ENCODE results near the gene ZNF280A.

ZNF280A gene

GRCh38 chr22:22467112-22467511 is 53.0 kb downstream of the ZNF280A start:
- intact Hi-C loops (cut with DNase I; ENCODE audit: low total_unique reads): no loop called here
- no peaks in the 10 kb centered on the region for H3K36me3 ChIP-seq
- no peak overlapping the region for H3K4me3 ChIP-seq
- TF ChIP-seq, protein P1, sequence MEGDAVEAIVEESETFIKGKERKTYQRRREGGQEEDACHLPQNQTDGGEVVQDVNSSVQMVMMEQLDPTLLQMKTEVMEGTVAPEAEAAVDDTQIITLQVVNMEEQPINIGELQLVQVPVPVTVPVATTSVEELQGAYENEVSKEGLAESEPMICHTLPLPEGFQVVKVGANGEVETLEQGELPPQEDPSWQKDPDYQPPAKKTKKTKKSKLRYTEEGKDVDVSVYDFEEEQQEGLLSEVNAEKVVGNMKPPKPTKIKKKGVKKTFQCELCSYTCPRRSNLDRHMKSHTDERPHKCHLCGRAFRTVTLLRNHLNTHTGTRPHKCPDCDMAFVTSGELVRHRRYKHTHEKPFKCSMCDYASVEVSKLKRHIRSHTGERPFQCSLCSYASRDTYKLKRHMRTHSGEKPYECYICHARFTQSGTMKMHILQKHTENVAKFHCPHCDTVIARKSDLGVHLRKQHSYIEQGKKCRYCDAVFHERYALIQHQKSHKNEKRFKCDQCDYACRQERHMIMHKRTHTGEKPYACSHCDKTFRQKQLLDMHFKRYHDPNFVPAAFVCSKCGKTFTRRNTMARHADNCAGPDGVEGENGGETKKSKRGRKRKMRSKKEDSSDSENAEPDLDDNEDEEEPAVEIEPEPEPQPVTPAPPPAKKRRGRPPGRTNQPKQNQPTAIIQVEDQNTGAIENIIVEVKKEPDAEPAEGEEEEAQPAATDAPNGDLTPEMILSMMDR (IDR thresholded peaks at IDR 0.05): no peak
- H3K9me3 ChIP-seq: peaks cover 0 to 12% (median 11%) of the 10 kb centered on the region in 3 donors
- DNase-seq: no peak
- H3K27ac ChIP-seq: no peak overlapping the region
- H3K4me1 ChIP-seq: no peaks in the 10 kb centered on the region
- peaks cover 0 to 5% of the 10 kb centered on the region in 2 donors for H3K27me3 ChIP-seq

DNA sequence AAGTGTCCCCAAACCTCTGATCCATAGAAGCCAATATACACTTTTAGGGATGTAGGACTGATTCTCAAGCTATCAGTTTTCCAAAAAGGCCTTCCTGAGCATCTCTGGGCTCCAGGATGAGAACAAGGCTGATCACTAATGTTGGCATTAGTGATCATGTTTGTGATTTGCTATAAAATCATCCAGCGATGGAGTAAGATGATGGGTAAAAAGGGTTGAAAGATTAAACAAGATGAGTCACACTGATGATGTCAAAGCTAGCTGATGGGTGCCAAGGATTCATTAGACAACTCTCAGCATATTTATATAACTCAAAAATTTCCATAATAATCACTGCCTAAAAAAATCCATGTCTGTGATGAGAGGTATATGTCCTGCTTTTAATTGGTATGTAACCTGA is 54.3 kb downstream of the ZNF280A start:
- TF ChIP-seq, protein P1 (IDR thresholded peaks at IDR 0.05): no peak
- intact Hi-C loops (cut with DNase I; ENCODE audit: low total_unique reads): no loop called here

DNA sequence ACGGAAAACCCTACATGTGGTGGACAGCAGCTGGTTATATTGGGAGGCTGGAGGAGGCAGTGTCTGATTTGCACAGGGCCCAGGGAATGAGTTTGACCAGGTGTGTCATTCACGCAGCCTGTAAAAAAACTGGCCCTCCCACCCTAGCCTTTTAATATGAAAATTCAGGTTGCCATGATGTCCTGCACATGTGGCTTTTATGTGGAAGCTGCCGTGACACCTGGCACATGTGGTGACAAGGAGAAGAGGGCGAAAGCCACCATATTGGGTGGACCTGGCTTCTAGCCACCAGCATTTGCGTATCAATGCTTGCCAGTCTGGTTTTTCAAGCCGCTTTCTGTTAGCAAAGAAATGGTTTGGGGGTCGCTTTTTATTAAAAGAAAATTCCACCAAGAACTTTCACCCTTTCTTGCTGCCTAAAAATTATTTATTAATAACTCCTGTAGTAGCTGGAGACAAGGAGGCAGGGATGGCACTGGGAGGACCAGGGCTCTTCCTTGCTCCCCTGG is 54.9 kb downstream of the ZNF280A start:
- DNase-seq: no peak
- no peak overlapping the region for H3K4me3 ChIP-seq
- H3K36me3 ChIP-seq: no peaks in the 10 kb centered on the region
- no peaks in the 10 kb centered on the region for H3K4me1 ChIP-seq
- peaks cover 0 to 18% (median 13%) of the 10 kb centered on the region in 3 donors for H3K9me3 ChIP-seq
- intact Hi-C loops (cut with DNase I; ENCODE audit: low total_unique reads): no loop called here
- TF ChIP-seq, protein P1 (IDR thresholded peaks at IDR 0.05): no peak
- H3K27ac ChIP-seq: no peak overlapping the region
- peaks cover 0 to 12% of the 10 kb centered on the region in 2 donors for H3K27me3 ChIP-seq

More for the DNA sequence above, 54.3 kb downstream of the ZNF280A start:
- Histone ChIP-seq H3K4me3 (no peak overlapping the region), H3K27ac (no peak overlapping the region), H3K27me3 (peaks cover 0 to 6% of the 10 kb centered on the region in 2 donors), H3K36me3 (no peaks in the 10 kb centered on the region), H3K4me1 (no peaks in the 10 kb centered on the region), H3K9me3 (peaks cover 0 to 12% (median 11%) of the 10 kb centered on the region in 3 donors)
- no peak for DNase-seq

DNA sequence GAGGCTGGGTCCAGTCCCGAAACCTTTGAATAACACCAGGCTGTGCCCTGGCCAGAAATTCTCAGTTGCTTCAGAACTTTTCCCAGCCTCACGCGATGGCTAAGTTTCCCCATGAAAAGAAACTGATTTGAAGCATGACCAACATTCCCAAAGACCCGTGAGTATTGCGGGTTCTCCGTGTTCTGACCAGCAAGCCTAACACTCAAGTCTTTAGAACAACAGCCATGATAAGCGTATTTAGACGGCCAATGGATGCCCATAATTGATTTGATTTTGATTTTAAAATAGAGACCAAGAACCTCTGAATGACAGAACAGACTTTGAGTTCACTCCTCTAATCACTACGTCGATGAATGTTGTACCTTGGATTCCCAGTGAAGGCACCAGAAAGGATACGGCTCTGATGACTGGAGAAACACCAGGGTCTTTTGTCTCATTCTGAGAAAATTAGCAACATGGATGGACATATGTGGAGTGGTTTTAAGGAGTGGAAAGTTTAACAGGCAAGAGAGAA is 55.5 kb downstream of the ZNF280A start:
- H3K9me3 ChIP-seq: peaks cover 0 to 22% (median 14%) of the 10 kb centered on the region in 3 donors
- H3K4me1 ChIP-seq: no peaks in the 10 kb centered on the region
- DNase-seq: no peak
- H3K27ac ChIP-seq: no peak overlapping the region
- TF ChIP-seq, protein P1 (IDR thresholded peaks at IDR 0.05): no peak
- H3K27me3 ChIP-seq: peaks cover 0 to 14% of the 10 kb centered on the region in 2 donors
- no peaks in the 10 kb centered on the region for H3K36me3 ChIP-seq
- intact Hi-C loops (cut with DNase I; ENCODE audit: low total_unique reads): no loop called here
- H3K4me3 ChIP-seq: no peak overlapping the region

GRCh38 chr22:22463855-22464540 is 56.1 kb downstream of the ZNF280A start:
- H3K4me3 ChIP-seq: no peak overlapping the region
- no peaks in the 10 kb centered on the region for H3K4me1 ChIP-seq
- H3K36me3 ChIP-seq: no peaks in the 10 kb centered on the region
- TF ChIP-seq, protein P1 (IDR thresholded peaks at IDR 0.05): peak; percentile 32
- H3K9me3 ChIP-seq: peaks cover 0 to 22% (median 14%) of the 10 kb centered on the region in 3 donors
- intact Hi-C loops (cut with DNase I; ENCODE audit: low total_unique reads): no loop called here
- DNase-seq: no peak
- no peak overlapping the region for H3K27ac ChIP-seq
- peaks cover 0 to 14% of the 10 kb centered on the region in 2 donors for H3K27me3 ChIP-seq
